GM15510 (cell line): Measurements from ENCODE around the gene DDX56.

ENCODE experiments used
- POLR2A ChIP-seq: IDR thresholded peaks from 3 replicates; pipeline ENCODE4 v1.6.1; 2011; ENCODE audit warnings: borderline replicate concordance; ENCODE audit not compliant: insufficient read length; ENCODE audit errors: extremely low read depth

Gene DDX56

DNA sequence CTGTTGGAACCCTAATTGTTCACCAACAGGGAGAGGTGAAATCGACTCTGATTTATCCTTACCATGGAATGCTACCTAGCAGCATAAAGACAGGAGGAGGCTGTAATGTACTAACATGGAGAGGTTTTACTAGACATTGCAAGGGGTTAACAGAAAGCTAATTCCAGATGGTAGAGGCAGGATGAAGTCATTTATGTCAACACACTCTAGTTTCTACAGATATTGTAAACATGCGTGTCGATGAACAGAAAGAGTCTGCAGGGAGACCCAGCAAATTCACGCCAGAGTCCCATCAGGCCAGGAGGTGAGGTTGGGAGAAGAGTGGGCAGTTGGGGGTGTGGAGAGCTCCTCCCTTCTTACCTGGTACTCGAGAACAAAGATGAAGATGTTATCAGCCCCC lies 39.6 kb downstream of the DDX56 start:
- TF ChIP-seq POLR2A, result no peak

DNA sequence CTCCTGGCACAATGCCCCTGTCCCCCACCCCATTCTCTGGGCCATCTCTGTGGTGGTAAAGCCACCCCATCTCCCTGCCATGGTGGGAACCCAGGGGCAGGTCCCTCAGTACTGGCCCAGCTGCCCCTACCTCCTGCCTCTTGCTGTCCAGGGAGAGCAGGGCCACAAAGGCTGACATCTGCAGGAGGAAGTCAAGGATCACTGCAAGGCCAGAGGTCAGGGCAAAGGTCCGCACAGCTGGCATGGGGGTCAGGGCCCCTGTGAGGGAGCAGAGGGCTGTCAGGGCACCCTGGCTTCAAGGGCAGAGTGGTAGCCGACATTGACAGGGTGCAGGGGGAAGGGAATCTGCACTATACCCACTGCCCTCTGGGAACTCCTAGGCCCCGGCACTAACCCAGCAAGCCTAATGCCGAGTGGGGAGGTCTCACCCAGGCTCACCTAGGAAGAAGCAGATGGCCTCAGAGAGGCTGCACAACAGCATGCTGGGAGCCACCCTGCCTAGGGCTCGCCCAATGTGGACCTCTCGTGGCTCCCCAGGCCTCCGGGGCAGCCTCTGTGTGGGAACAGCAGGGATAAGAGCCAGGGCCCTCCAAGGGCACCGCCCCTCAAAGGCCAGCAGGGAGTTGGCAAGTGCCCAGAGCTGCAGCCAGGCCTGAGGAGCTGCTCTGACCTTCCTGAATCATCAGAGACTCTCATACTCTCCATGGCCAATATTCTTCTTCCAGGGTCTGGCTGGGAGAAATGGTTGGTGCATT lies 40.2 kb downstream of the DDX56 start:
- TF ChIP-seq POLR2A, result no peak

- no peak for TF ChIP-seq POLR2A
Measured at GRCh38 chr7:44531421-44532380, 42.0 kb downstream of the DDX56 start.

GRCh38 chr7:44530990-44531389 lies 42.7 kb downstream of the DDX56 start:
- no peak for TF ChIP-seq POLR2A

DNA sequence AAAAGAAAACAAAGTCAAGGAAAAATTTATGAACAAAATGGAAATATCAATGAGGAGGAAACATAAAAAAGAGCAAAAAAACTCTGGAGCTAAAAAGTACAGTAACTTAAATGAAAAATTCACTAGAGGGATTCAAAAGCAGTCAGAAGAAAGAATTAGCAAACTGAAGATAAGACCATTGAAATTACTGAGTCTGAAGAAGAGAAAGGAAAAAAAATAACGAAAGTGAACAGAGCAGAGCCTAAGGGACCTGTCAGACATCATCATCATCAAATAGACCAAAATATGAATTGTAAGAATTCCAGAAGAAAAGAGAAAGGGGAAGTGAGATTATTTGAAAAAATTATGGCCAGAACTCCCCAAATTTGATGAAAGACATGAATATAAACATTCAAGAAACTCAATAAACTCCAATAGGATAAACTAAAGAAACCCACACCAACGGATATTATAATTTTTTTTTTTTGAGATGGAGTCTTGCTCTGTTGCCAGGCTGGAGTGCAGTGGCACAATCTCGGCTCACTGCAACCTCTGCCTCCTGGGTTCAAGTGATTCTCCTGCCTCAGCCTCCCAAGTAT lies 48.8 kb downstream of the DDX56 start:
- no peak for TF ChIP-seq POLR2A

DNA sequence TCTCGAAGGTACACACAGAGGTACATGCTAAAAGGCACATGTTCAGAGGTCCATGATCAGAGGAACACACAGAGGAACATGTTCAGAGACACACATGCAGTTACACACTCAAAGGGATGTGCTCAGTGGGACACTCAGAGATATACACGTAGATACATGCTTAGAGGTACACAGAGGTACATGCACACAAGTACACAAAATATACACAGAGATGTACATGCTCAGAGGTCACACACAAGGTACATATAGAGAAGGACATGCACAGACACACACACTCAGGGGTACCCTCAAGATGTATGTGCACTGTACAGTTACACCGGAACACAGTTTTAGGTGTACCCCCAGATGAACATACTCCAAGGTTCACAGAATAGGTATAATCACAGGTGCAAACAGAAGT lies 51.4 kb downstream of the DDX56 start:
- no peak for TF ChIP-seq POLR2A

GRCh38 chr7:44521347-44522095 lies 52.2 kb downstream of the DDX56 start:
- TF ChIP-seq POLR2A, result no peak

DNA sequence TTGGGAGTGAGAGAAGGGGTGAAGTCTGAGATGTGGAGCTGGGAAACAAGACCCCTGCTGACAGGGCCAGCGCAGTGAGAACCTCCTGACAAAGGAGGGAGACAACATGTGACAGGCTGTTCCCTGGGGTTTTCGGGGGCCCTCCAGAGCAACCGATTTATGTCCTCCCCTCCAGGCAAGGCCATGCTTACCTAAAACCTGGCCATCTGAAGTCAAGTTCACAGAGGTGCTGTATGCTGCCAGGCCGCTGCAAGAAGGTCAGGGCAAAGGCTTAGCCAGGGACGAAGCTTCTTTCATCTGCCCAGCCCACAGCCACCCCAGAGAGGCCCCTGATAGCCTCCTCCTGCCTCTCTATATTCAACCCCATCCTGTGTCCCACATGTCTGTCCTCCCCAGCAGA lies 53.1 kb downstream of the DDX56 start:
- TF ChIP-seq POLR2A, result no peak

DNA sequence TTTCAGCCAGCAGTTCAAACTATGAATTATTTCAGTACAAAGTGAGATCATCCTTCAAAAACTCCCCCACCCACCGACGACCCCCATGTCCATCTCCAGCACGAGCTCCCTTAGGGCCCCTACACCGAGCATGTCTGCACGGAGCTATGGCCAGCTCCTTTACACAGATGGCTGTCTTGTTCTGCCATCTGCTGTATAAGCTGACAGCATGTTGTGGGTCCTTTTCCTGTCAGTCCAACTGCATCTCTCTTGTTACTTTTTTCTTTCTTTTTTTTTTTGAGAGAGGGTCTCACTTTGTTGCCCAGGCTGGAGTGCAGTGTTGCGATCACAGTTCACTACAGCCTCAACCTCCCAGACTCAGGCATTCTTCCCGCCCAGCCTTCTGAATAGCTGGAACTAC lies 54.2 kb downstream of the DDX56 start:
- TF ChIP-seq POLR2A, result no peak

DNA sequence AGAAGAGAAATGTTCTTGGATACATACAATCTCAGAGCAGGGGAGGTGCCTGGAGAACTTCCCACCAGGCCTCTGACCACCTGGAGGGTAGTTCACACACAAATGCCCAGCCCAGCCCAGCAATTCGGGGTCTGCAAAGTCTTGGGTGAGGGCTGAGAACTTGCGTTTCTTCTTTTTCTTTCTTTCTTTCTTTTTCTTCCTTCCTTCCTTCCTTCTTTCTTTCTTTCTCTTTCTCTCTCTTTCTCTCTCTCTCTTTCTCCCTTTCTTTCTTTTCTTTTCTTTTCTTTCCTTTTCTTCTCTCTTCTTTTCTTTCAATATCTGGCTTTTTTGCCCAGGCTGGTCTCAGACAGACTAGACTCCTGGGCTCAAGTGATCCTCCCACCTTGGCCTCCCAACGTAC lies 54.9 kb downstream of the DDX56 start:
- no peak for TF ChIP-seq POLR2A

GRCh38 chr7:44517175-44517574 lies 56.5 kb downstream of the DDX56 start:
- TF ChIP-seq POLR2A, result no peak
